Activated CD8-positive, alpha-beta memory T cell treated with anti-CD3 and anti-CD28 coated beads, Interleukin-2, amount 50 U/mL, for 1 hour (primary cell): Measurements from ENCODE around the gene CPVL.

Experiments
- DNase-seq: peaks from one replicate; pipeline ENCODE4 v3.0.0-alpha.2; 2020; ENCODE audit errors: extremely low read depth

CPVL gene

GRCh38 chr7:29043576-29043975 lies 102.8 kb downstream of the CPVL start:
- no peak for DNase-seq

GRCh38 chr7:29042824-29043231 lies 103.5 kb downstream of the CPVL start:
- DNase-seq: no peak

- DNase-seq: no peak
Measured at GRCh38 chr7:29041991-29042390, 104.3 kb downstream of the CPVL start.

GRCh38 chr7:29040579-29040925 lies 105.8 kb downstream of the CPVL start:
- no peak for DNase-seq

GRCh38 chr7:29039821-29040578 lies 106.3 kb downstream of the CPVL start:
- DNase-seq: no peak

GRCh38 chr7:29038463-29038862 lies 107.9 kb downstream of the CPVL start:
- DNase-seq: no peak

GRCh38 chr7:29035044-29035740 lies 111.1 kb downstream of the CPVL start:
- no peak for DNase-seq

- no peak for DNase-seq
Measured at GRCh38 chr7:29033584-29033983, 112.8 kb downstream of the CPVL start.

- no peak for DNase-seq
Measured at GRCh38 chr7:29032146-29032545, 114.2 kb downstream of the CPVL start.

- DNase-seq: no peak
Measured at GRCh38 chr7:29030781-29031275, 115.5 kb downstream of the CPVL start.

GRCh38 chr7:29022291-29022988 lies 123.9 kb downstream of the CPVL start:
- DNase-seq: no peak

GRCh38 chr7:29019896-29020295 lies 126.4 kb downstream of the CPVL start:
- no peak for DNase-seq

- DNase-seq: no peak
Measured at GRCh38 chr7:29019387-29019786, 127.0 kb downstream of the CPVL start.

GRCh38 chr7:29017713-29018112 lies 128.6 kb downstream of the CPVL start:
- DNase-seq: no peak

- no peak for DNase-seq
Measured at GRCh38 chr7:29014725-29015124, 131.6 kb downstream of the CPVL start.

GRCh38 chr7:29013931-29014330 lies 132.4 kb downstream of the CPVL start:
- DNase-seq: no peak

- DNase-seq: no peak
Measured at GRCh38 chr7:29013082-29013695, 133.1 kb downstream of the CPVL start.

GRCh38 chr7:29009947-29010346 lies 136.4 kb downstream of the CPVL start:
- no peak for DNase-seq

- DNase-seq: no peak
Measured at GRCh38 chr7:29008590-29008989, 137.7 kb downstream of the CPVL start.

GRCh38 chr7:29007127-29007526 lies 139.2 kb downstream of the CPVL start:
- DNase-seq: no peak

GRCh38 chr7:29005829-29006228 lies 140.5 kb downstream of the CPVL start:
- no peak for DNase-seq

- no peak for DNase-seq
Measured at GRCh38 chr7:29005406-29005805, 140.9 kb downstream of the CPVL start.
